ENCODE results near the gene MAGI2.

The MAGI2 gene

GRCh38 chr7:78198756-78199155 is 1254.7 kb downstream of the MAGI2 start:
- DNase-seq (ENCODE audit: low spot score in 2 of 2), result no peak
- no peak overlapping the region for H3K27ac Mint-ChIP-seq (ENCODE audit: low read depth)
- H3K36me3 Mint-ChIP-seq (ENCODE audit: insufficient read depth), result no peaks in the 10 kb centered on the region
- H3K4me3 Mint-ChIP-seq, result no peak overlapping the region
- H3K27me3 Mint-ChIP-seq, result no peaks in the 10 kb centered on the region
- no peaks in the 10 kb centered on the region for H3K4me1 Mint-ChIP-seq
- no peaks in the 10 kb centered on the region for H3K9me3 Mint-ChIP-seq
- no peak for ATAC-seq (replicated peaks; ENCODE audit: extremely low read depth, poor library complexity, severe bottlenecking)

- Mint-ChIP-seq H3K27me3 (peaks cover 2% of the 10 kb centered on the region), H3K4me3 (no peak overlapping the region), H3K4me1 (no peaks in the 10 kb centered on the region), H3K9me3 (no peaks in the 10 kb centered on the region), H3K27ac (ENCODE audit: low read depth) (no peak overlapping the region), H3K36me3 (ENCODE audit: insufficient read depth) (no peaks in the 10 kb centered on the region)
- no peak for ATAC-seq (replicated peaks; ENCODE audit: extremely low read depth, poor library complexity, severe bottlenecking)
- no peak for DNase-seq (ENCODE audit: low spot score in 2 of 2)
These were observed 1256.0 kb downstream of the MAGI2 start for GRCh38 chr7:78197447-78197846.

GRCh38 chr7:78195281-78195680 is 1258.2 kb downstream of the MAGI2 start:
- DNase-seq (ENCODE audit: low spot score in 2 of 2), result no peak
- Mint-ChIP-seq H3K36me3 (ENCODE audit: insufficient read depth) (no peaks in the 10 kb centered on the region), H3K4me1 (no peaks in the 10 kb centered on the region), H3K27me3 (peaks cover 23% of the 10 kb centered on the region), H3K4me3 (no peak overlapping the region), H3K27ac (ENCODE audit: low read depth) (no peak overlapping the region), H3K9me3 (no peaks in the 10 kb centered on the region)
- ATAC-seq (replicated peaks; ENCODE audit: extremely low read depth, poor library complexity, severe bottlenecking), result no peak

DNA sequence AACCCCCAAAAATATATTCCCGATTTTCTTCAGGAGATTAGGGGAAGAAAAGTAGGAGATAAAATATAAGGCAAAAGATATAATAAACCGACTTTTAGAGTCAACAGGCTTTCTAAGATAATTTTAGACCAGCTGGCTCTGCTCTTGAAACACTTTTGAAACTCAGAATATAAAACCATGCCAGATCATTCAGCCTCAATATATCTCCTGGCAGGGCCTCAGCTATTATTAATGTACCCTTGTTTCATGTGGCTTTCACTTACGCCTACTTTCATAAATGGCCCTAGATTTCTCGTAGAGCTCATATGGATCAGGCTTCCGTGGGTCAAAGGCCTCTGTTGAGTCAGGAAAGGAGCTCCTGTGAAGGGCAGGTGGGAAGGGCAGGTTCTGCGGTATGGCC is 1258.9 kb downstream of the MAGI2 start:
- ATAC-seq (replicated peaks; ENCODE audit: extremely low read depth, poor library complexity, severe bottlenecking) (no peak), DNase-seq (ENCODE audit: low spot score in 2 of 2) (no peak)
- no peaks in the 10 kb centered on the region for H3K36me3 Mint-ChIP-seq (ENCODE audit: insufficient read depth)
- peaks cover 27% of the 10 kb centered on the region for H3K27me3 Mint-ChIP-seq
- H3K4me1 Mint-ChIP-seq, result no peaks in the 10 kb centered on the region
- no peaks in the 10 kb centered on the region for H3K9me3 Mint-ChIP-seq
- H3K27ac Mint-ChIP-seq (ENCODE audit: low read depth), result no peak overlapping the region
- no peak overlapping the region for H3K4me3 Mint-ChIP-seq

GRCh38 chr7:78191475-78192079 is 1261.9 kb downstream of the MAGI2 start:
- no peak overlapping the region for H3K4me3 Mint-ChIP-seq
- H3K9me3 Mint-ChIP-seq, result no peaks in the 10 kb centered on the region
- no peaks in the 10 kb centered on the region for H3K36me3 Mint-ChIP-seq (ENCODE audit: insufficient read depth)
- peaks cover 27% of the 10 kb centered on the region for H3K27me3 Mint-ChIP-seq
- ATAC-seq (replicated peaks; ENCODE audit: extremely low read depth, poor library complexity, severe bottlenecking) (no peak), DNase-seq (ENCODE audit: low spot score in 2 of 2) (no peak)
- H3K27ac Mint-ChIP-seq (ENCODE audit: low read depth), result no peak overlapping the region
- H3K4me1 Mint-ChIP-seq, result no peaks in the 10 kb centered on the region

- no peak for ATAC-seq (replicated peaks; ENCODE audit: extremely low read depth, poor library complexity, severe bottlenecking)
- Mint-ChIP-seq H3K27me3 (peaks cover 27% of the 10 kb centered on the region), H3K4me3 (no peak overlapping the region), H3K27ac (ENCODE audit: low read depth) (no peak overlapping the region), H3K4me1 (no peaks in the 10 kb centered on the region), H3K9me3 (no peaks in the 10 kb centered on the region), H3K36me3 (ENCODE audit: insufficient read depth) (no peaks in the 10 kb centered on the region)
- DNase-seq (ENCODE audit: low spot score in 2 of 2), result no peak
These were observed 1263.7 kb downstream of the MAGI2 start for GRCh38 chr7:78189762-78190161.

DNA sequence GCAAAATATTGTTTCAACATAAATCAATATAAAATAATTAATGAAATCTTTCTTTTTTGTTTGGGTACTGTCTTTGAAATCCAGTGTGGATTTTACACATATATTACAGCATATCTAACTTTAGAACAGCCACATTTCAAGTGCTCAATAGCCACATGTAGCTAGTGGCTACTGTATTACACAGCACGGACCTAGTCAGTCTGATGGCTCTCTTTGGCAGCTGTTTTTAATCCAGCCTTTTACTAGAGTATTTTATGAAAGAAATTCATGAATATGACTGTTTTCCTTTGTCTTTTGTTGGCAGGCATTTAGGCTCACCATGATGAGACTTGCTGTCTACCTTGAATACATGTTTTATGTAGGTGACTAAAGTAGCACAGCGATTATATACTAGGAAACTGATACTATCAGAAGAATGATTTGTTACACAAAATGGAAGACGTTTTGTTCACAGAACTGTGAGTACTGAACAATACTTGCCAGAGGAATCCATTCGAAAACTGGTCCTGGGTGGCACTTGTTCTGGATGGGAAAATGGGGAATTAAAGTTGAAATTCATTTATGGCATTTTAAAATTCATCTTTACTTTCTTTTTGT is 1268.2 kb downstream of the MAGI2 start:
- Mint-ChIP-seq H3K27me3 (peaks cover 23% of the 10 kb centered on the region), H3K36me3 (ENCODE audit: insufficient read depth) (no peaks in the 10 kb centered on the region), H3K27ac (ENCODE audit: low read depth) (no peak overlapping the region), H3K9me3 (no peaks in the 10 kb centered on the region), H3K4me1 (no peaks in the 10 kb centered on the region), H3K4me3 (no peak overlapping the region)
- ATAC-seq (replicated peaks; ENCODE audit: extremely low read depth, poor library complexity, severe bottlenecking), result no peak
- no peak for DNase-seq (ENCODE audit: low spot score in 2 of 2)

- no peak for DNase-seq (ENCODE audit: low spot score in 2 of 2)
- ATAC-seq (replicated peaks; ENCODE audit: extremely low read depth, poor library complexity, severe bottlenecking), result no peak
- Mint-ChIP-seq H3K27ac (ENCODE audit: low read depth) (no peak overlapping the region), H3K4me3 (no peak overlapping the region), H3K36me3 (ENCODE audit: insufficient read depth) (no peaks in the 10 kb centered on the region), H3K4me1 (no peaks in the 10 kb centered on the region), H3K27me3 (peaks cover 22% of the 10 kb centered on the region), H3K9me3 (no peaks in the 10 kb centered on the region)
These were observed 1269.2 kb downstream of the MAGI2 start for GRCh38 chr7:78184299-78184698.

DNA sequence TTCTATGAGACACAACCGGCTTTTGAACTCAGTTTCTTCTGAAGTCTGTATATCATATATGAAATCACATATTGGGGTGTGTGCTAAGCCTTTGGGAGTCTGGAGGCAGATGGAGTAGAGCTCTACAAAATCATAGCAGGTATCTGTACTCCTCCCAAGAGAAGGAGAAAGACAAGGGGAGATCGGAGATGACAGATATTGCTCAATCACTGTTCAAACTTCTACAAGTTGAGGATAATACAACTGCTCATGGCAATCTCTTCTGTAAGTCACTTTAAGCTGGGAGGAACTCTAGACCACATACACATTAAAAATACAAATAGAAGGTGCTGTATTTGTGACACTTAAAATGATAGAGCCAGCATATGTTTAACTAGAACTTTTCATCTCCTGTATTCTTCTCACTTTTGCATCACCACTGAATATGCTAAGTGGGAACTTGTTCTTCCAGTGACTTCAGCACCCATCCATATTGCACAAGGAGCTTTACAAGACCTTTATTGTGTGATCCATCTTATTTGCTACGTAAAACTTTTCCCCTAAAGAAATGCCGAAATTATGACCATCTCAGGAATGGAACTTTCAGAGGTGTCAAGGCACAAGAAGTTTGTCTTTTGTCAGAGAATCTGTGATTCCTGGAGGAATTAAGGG is 1273.5 kb downstream of the MAGI2 start:
- no peak for ATAC-seq (replicated peaks; ENCODE audit: extremely low read depth, poor library complexity, severe bottlenecking)

GRCh38 chr7:78179211-78179610 is 1274.3 kb downstream of the MAGI2 start:
- Mint-ChIP-seq H3K36me3 (ENCODE audit: insufficient read depth) (no peaks in the 10 kb centered on the region), H3K4me3 (no peak overlapping the region), H3K27me3 (peaks cover 22% of the 10 kb centered on the region), H3K9me3 (no peaks in the 10 kb centered on the region), H3K4me1 (no peaks in the 10 kb centered on the region), H3K27ac (ENCODE audit: low read depth) (no peak overlapping the region)
- ATAC-seq (replicated peaks; ENCODE audit: extremely low read depth, poor library complexity, severe bottlenecking), result no peak
- no peak for DNase-seq (ENCODE audit: low spot score in 2 of 2)

More for the DNA sequence above, 1273.5 kb downstream of the MAGI2 start:
- Mint-ChIP-seq H3K4me3 (no peak overlapping the region), H3K27ac (ENCODE audit: low read depth) (no peak overlapping the region), H3K36me3 (ENCODE audit: insufficient read depth) (no peaks in the 10 kb centered on the region), H3K9me3 (no peaks in the 10 kb centered on the region), H3K4me1 (no peaks in the 10 kb centered on the region), H3K27me3 (peaks cover 22% of the 10 kb centered on the region)
- no peak for DNase-seq (ENCODE audit: low spot score in 2 of 2)

- H3K36me3 Mint-ChIP-seq (ENCODE audit: insufficient read depth), result no peaks in the 10 kb centered on the region
- H3K4me1 Mint-ChIP-seq, result no peaks in the 10 kb centered on the region
- peaks cover 22% of the 10 kb centered on the region for H3K27me3 Mint-ChIP-seq
- no peaks in the 10 kb centered on the region for H3K9me3 Mint-ChIP-seq
- ATAC-seq (replicated peaks; ENCODE audit: extremely low read depth, poor library complexity, severe bottlenecking), result no peak
- no peak for DNase-seq (ENCODE audit: low spot score in 2 of 2)
- no peak overlapping the region for H3K4me3 Mint-ChIP-seq
- no peak overlapping the region for H3K27ac Mint-ChIP-seq (ENCODE audit: low read depth)
These were observed 1275.1 kb downstream of the MAGI2 start for GRCh38 chr7:78178319-78178718.

- Mint-ChIP-seq H3K27me3 (peaks cover 27% of the 10 kb centered on the region), H3K4me3 (no peak overlapping the region), H3K36me3 (ENCODE audit: insufficient read depth) (no peaks in the 10 kb centered on the region), H3K9me3 (no peaks in the 10 kb centered on the region), H3K4me1 (no peaks in the 10 kb centered on the region), H3K27ac (ENCODE audit: low read depth) (no peak overlapping the region)
- DNase-seq (ENCODE audit: low spot score in 2 of 2), result no peak
- no peak for ATAC-seq (replicated peaks; ENCODE audit: extremely low read depth, poor library complexity, severe bottlenecking)
These were observed 1277.3 kb downstream of the MAGI2 start for GRCh38 chr7:78176171-78176570.

All from central memory CD8-positive, alpha-beta T cell (primary cell).